HEK293T (cell line): ENCODE data around the gene MTO1.

Experiments used
- ARNT ChIP-seq: fragments of 450-650 bp; IDR thresholded peaks from 2 replicates; pipeline ENCODE4 v1.6.1; 2017; ENCODE audit warnings: mild to moderate bottlenecking
- BHLHE40 ChIP-seq: fragments of 450-650 bp; IDR thresholded peaks from 2 replicates; pipeline ENCODE4 v1.6.1; 2016; ENCODE audit warnings: mild to moderate bottlenecking, moderate library complexity, borderline replicate concordance
- CTBP1 ChIP-seq: fragments of 450-650 bp; IDR thresholded peaks from 2 replicates; pipeline ENCODE4 v1.6.1; 2016; ENCODE audit warnings: borderline replicate concordance
- PKNOX1 ChIP-seq: fragments of 450-650 bp; IDR thresholded peaks from 2 replicates; pipeline ENCODE4 v1.6.1; 2016
- SP1 ChIP-seq: fragments of 450-650 bp; IDR thresholded peaks from 2 replicates; pipeline ENCODE4 v1.6.1; 2017
- TARDBP ChIP-seq: fragments of 450-650 bp; IDR thresholded peaks from 2 replicates; pipeline ENCODE4 v1.6.1; 2016
- ZNF384 ChIP-seq: fragments of 450-650 bp; IDR thresholded peaks from 2 replicates; pipeline ENCODE4 v1.6.1; 2016

- TF ChIP-seq SP1: no peak
- no peak for TF ChIP-seq PKNOX1
- no peak for TF ChIP-seq ARNT
- no peak for TF ChIP-seq CTBP1
- no peak for TF ChIP-seq TARDBP
- no peak for TF ChIP-seq ZNF384
- TF ChIP-seq BHLHE40: no peak
These were observed 10.3 kb downstream of the MTO1 start for GRCh38 chr6:73471686-73472290.
